HCT116 (cell line): ENCODE measurements around the gene TACC2. TPM values are rescaled to one million over a fixed set of nuclear protein-coding genes. Genes with fewer than 3 reads are reported as not detected.

Source experiments
- ATAC-seq: fragments of 200-7000 bp; cut with Tn5 transposase; 2 replicates; pipeline ENCODE4 v1.9.1; 2020; ENCODE audit warnings: mild to moderate bottlenecking, moderate library complexity
- BruUV-seq: library from RNA; stranded (reverse); fragments of 400-500 nt; replicated peaks from 2 replicates; lab custom pipeline; 2021; lab: Mats Ljungman, UMichigan
- CTCF ChIA-PET: fragments of 300-600 bp; sonication (Branson Sonifier 250); formaldehyde crosslinking; loops from one replicate; lab custom pipeline; 2021; ENCODE audit warnings: antibody characterized with exemption; lab: Charles Lee
- POLR2A ChIA-PET: fragments of 300-600, 350-600 bp; sonication (Branson Sonifier 250); formaldehyde crosslinking; loops from one replicate; lab custom pipeline; 2021; ENCODE audit warnings: antibody characterized with exemption; lab: Charles Lee
- RAD21 ChIA-PET, 2 experiments: fragments of 300-600 bp; sonication (Branson Sonifier 250); formaldehyde crosslinking; loops; one replicate each; lab custom pipeline; 2023; ENCODE audit warnings: low total read pairs in 2 of 2; ENCODE audit not compliant: uncharacterized antibody in 2 of 2, unreplicated experiment in 2 of 2, low non-redundant PET in 1 of 2; lab: Charles Lee
- DNase-seq: peaks from one replicate; pipeline ENCODE4 v3.0.0-alpha.2; 2010; ENCODE audit warnings: low read depth, low spot score
- H2AFZ ChIP-seq: fragments of 200-600 bp; shearing (Covaris generic), sonication (generic); 2 replicates; pipeline ENCODE4 v1.6.1; 2017; ENCODE audit warnings: low read depth, mixed run types, mixed read lengths, antibody characterized with exemption, low read length; ENCODE audit not compliant: poor library complexity, severe bottlenecking
- H3K27ac ChIP-seq: 2 replicates; pipeline ENCODE4 v1.5.1; 2012; ENCODE audit warnings: low read depth, low read length
- H3K27me3 ChIP-seq: fragments of 200-600 bp; sonication (generic); 2 replicates; pipeline ENCODE4 v1.6.1; 2016; ENCODE audit warnings: mixed run types, low read length, mixed read lengths; ENCODE audit not compliant: insufficient read depth
- H3K36me3 ChIP-seq, 2 experiments: fragments of 200-500 bp in 1 of 2; fragments of 200-600 bp in 1 of 2; sonication (Bioruptor generic) in 1 of 2; sonication (generic) in 1 of 2; 2 replicates each; pipeline versions ENCODE4 v1.5.1 to v1.6.1; 2014 to 2016; ENCODE audit warnings: low read length in 2 of 2, inconsistent platforms in 1 of 2, mixed read lengths in 1 of 2, mixed run types in 1 of 2; ENCODE audit not compliant: insufficient read depth in 2 of 2, control insufficient read depth in 1 of 2
- H3K4me1 ChIP-seq, 2 experiments: fragments of 200-600 bp in 1 of 2; sonication (generic) in 1 of 2; 2 replicates each; pipeline versions ENCODE4 v1.5.1 to v1.6.1; 2012 to 2017; ENCODE audit warnings: low read length in 2 of 2, inconsistent platforms in 1 of 2, mild to moderate bottlenecking in 1 of 2, mixed read lengths in 1 of 2, mixed run types in 1 of 2, moderate library complexity in 1 of 2; ENCODE audit not compliant: insufficient read depth in 2 of 2, control insufficient read depth in 1 of 2
- H3K4me2 ChIP-seq: fragments of 200-600 bp; sonication (generic); 2 replicates; pipeline ENCODE4 v1.6.1; 2017; ENCODE audit warnings: mixed run types, low read length, mixed read lengths
- H3K4me3 ChIP-seq, 2 experiments: fragments of 200-600 bp in 1 of 2; sonication (generic) in 1 of 2; replicated peaks in 1 of 2; 2 replicates each; pipeline ENCODE4 v1.5.1; 2011 to 2016; ENCODE audit warnings: low read length in 2 of 2, control low read depth in 1 of 2, low read depth in 1 of 2, mild to moderate bottlenecking in 1 of 2, mixed read lengths in 1 of 2, mixed run types in 1 of 2
- H3K79me2 ChIP-seq: fragments of 200-600 bp; sonication (generic); 2 replicates; pipeline ENCODE4 v1.6.1; 2017; ENCODE audit warnings: mild to moderate bottlenecking, mixed run types, low read length, moderate library complexity, mixed read lengths; ENCODE audit not compliant: insufficient read depth
- H3K9ac ChIP-seq: fragments of 200-600 bp; sonication (generic); 2 replicates; pipeline ENCODE4 v1.6.1; 2016; ENCODE audit warnings: low read length, mixed read lengths
- H3K9me2 ChIP-seq: fragments of 200-600 bp; sonication (generic), shearing (Covaris generic); 2 replicates; pipeline ENCODE4 v1.6.1; 2017; ENCODE audit warnings: mixed run types, mild to moderate bottlenecking, moderate library complexity; ENCODE audit not compliant: insufficient read depth
- H3K9me3 ChIP-seq, 2 experiments: fragments of 200-500 bp in 1 of 2; fragments of 200-600 bp in 1 of 2; sonication (Bioruptor generic) in 1 of 2; sonication (generic) in 1 of 2; 2 replicates each; pipeline ENCODE4 v1.6.1; 2014 to 2017; ENCODE audit warnings: low read length in 2 of 2, mixed read lengths in 2 of 2, inconsistent platforms in 1 of 2, low read depth in 1 of 2, mild to moderate bottlenecking in 1 of 2, mixed run types in 1 of 2, moderate library complexity in 1 of 2; ENCODE audit not compliant: control insufficient read depth in 1 of 2, insufficient read depth in 1 of 2
- H4K20me1 ChIP-seq: fragments of 200-600 bp; sonication (generic), shearing (Covaris generic); 2 replicates; pipeline ENCODE4 v1.6.1; 2017; ENCODE audit warnings: mixed run types, mild to moderate bottlenecking, moderate library complexity; ENCODE audit not compliant: insufficient read depth
- ATF3 ChIP-seq: IDR thresholded peaks from 2 replicates; pipeline ENCODE4 v1.6.1; 2012
- CBX3 ChIP-seq: IDR thresholded peaks from 2 replicates; pipeline ENCODE4 v1.6.1; 2012; ENCODE audit warnings: low read depth
- CEBPB ChIP-seq: IDR thresholded peaks from 2 replicates; pipeline ENCODE4 v1.6.1; 2012; ENCODE audit warnings: low read depth
- EGR1 ChIP-seq: IDR thresholded peaks from 2 replicates; pipeline ENCODE4 v1.6.1; 2012; ENCODE audit warnings: low read depth
- FOSL1 ChIP-seq: IDR thresholded peaks from 2 replicates; pipeline ENCODE4 v1.6.1; 2012; ENCODE audit warnings: low read depth
- POLR2A ChIP-seq: IDR thresholded peaks from 2 replicates; pipeline ENCODE4 v1.7.0; 2011; ENCODE audit warnings: borderline replicate concordance; ENCODE audit not compliant: insufficient read depth, insufficient read length; ENCODE audit errors: extremely low read depth
- POLR2AphosphoS5 ChIP-seq: IDR thresholded peaks from 2 replicates; pipeline ENCODE4 v1.6.1; 2011; ENCODE audit warnings: mild to moderate bottlenecking, low read depth, low read length, moderate library complexity
- RAD21 ChIP-seq: IDR thresholded peaks from 2 replicates; pipeline ENCODE4 v1.6.1; 2012; ENCODE audit warnings: low read depth, mild to moderate bottlenecking
- SIN3A ChIP-seq: IDR thresholded peaks from 2 replicates; pipeline ENCODE4 v1.6.1; 2012; ENCODE audit warnings: low read depth
- SP1 ChIP-seq: IDR thresholded peaks from 2 replicates; pipeline ENCODE4 v1.6.1; 2012; ENCODE audit warnings: low read depth
- TCF7L2 ChIP-seq: IDR thresholded peaks from 2 replicates; pipeline ENCODE4 v1.7.0; 2011; ENCODE audit warnings: borderline replicate concordance, inconsistent platforms; ENCODE audit not compliant: insufficient read depth, insufficient read length; ENCODE audit errors: extremely low read depth
- YY1 ChIP-seq: IDR thresholded peaks from 2 replicates; pipeline ENCODE4 v1.6.1; 2011; ENCODE audit warnings: low read length, low read depth, moderate library complexity, mild to moderate bottlenecking; ENCODE audit not compliant: insufficient replicate concordance; ENCODE audit errors: extremely low read depth
- intact Hi-C: fragments of 100-400 bp; cut with micrococcal nuclease; formaldehyde crosslinking; loops from 2 replicates; pipeline ENCODE4 v1.10.0; 2022
- total RNA-seq: library from RNA; stranded (reverse); gene quantifications from one replicate; pipeline ENCODE4 v1.2.1, GENCODE V29; 2021; ENCODE audit not compliant: unreplicated experiment
- TF ChIP-seq, protein P1 (sequence below): IDR thresholded peaks from 2 replicates; pipeline ENCODE4 v1.6.1; 2011; ENCODE audit warnings: mild to moderate bottlenecking, low read length, moderate library complexity; ENCODE audit not compliant: insufficient replicate concordance; ENCODE audit errors: extremely low read depth
- TF ChIP-seq, protein P2 (sequence below): IDR thresholded peaks from 2 replicates; pipeline ENCODE4 v1.6.1; 2012
- TF ChIP-seq, protein P3 (sequence below): IDR thresholded peaks from 2 replicates; pipeline ENCODE4 v1.6.1; 2012; ENCODE audit warnings: low read depth

Gene TACC2
- total RNA-seq, 1 experiment from 2014 or later, result 38.6 TPM

GRCh38 chr10:122182308-122182707 is 193.3 kb downstream of the TACC2 start:
- peak overlapping the region; percentile 65 for H3K4me2 ChIP-seq
- BruUV-seq, result no TSS peak
- no peaks in the 10 kb centered on the region for H3K9me2 ChIP-seq
- H3K9me3 ChIP-seq, result no peaks in the 10 kb centered on the region
- H3K4me3 ChIP-seq, result peak overlapping the region in 1 of 2 experiments; percentile 20; a peak in 1 of 4 replicates
- no peak overlapping the region for H3K27ac ChIP-seq
- POLR2A ChIA-PET, result interaction anchor here (1.3 kb wide), 1 partner anchor 15 kb away, joined by 5 read pairs; no protein-coding TSS in a partner anchor
- peak overlapping the region; percentile 4 for H3K9ac ChIP-seq
- no peaks in the 10 kb centered on the region for H4K20me1 ChIP-seq
- intact Hi-C loops, result no loop called here
- ATAC-seq, result no peak
- no peaks in the 10 kb centered on the region for H3K79me2 ChIP-seq
- H2AFZ ChIP-seq, result no peak overlapping the region
- RAD21 ChIA-PET, result no interaction called here
- TF ChIP-seq ATF3, result no peak
- TF ChIP-seq SP1, result no peak
- no peak for TF ChIP-seq POLR2AphosphoS5
- TF ChIP-seq TCF7L2, result no peak
- no peak for TF ChIP-seq POLR2A
- no peaks in the 10 kb centered on the region for H3K36me3 ChIP-seq
- peak; percentile 8 for DNase-seq
- CTCF ChIA-PET, result interaction anchor here (1.1 kb wide), 1 partner anchor 41 kb away, joined by 4 read pairs; no protein-coding TSS in a partner anchor
- H3K4me1 ChIP-seq, result peaks cover 30 to 40% of the 10 kb centered on the region in 2 experiments
- H3K27me3 ChIP-seq, result no peaks in the 10 kb centered on the region

GRCh38 chr10:122184254-122184653 is 195.3 kb downstream of the TACC2 start:
- H3K9me3 ChIP-seq, result no peaks in the 10 kb centered on the region
- intact Hi-C loops, result no loop called here
- no peak overlapping the region for H2AFZ ChIP-seq
- H3K9ac ChIP-seq, result no peak overlapping the region
- H3K4me3 ChIP-seq, result no peak overlapping the region
- no peak overlapping the region for H3K4me2 ChIP-seq
- DNase-seq (no peak), ATAC-seq (no peak)
- H3K9me2 ChIP-seq, result no peaks in the 10 kb centered on the region
- no peaks in the 10 kb centered on the region for H3K27me3 ChIP-seq
- ChIA-PET RAD21 (no interaction called here), POLR2A (no interaction called here), CTCF (interaction anchor here (0.7 kb wide), 1 partner anchor 77 kb away, joined by 3 read pairs; no protein-coding TSS in a partner anchor)
- H3K27ac ChIP-seq, result no peak overlapping the region
- no TSS peak for BruUV-seq
- peaks cover 30 to 40% of the 10 kb centered on the region in 2 experiments for H3K4me1 ChIP-seq
- H3K79me2 ChIP-seq, result no peaks in the 10 kb centered on the region
- no peaks in the 10 kb centered on the region for H3K36me3 ChIP-seq
- H4K20me1 ChIP-seq, result no peaks in the 10 kb centered on the region
- TF ChIP-seq CEBPB (no peak), RAD21 (no peak), POLR2A (no peak), SIN3A (no peak), YY1 (no peak), SP1 (no peak), EGR1 (no peak), CBX3 (no peak), FOSL1 (no peak)
- TF ChIP-seq, protein P1, sequence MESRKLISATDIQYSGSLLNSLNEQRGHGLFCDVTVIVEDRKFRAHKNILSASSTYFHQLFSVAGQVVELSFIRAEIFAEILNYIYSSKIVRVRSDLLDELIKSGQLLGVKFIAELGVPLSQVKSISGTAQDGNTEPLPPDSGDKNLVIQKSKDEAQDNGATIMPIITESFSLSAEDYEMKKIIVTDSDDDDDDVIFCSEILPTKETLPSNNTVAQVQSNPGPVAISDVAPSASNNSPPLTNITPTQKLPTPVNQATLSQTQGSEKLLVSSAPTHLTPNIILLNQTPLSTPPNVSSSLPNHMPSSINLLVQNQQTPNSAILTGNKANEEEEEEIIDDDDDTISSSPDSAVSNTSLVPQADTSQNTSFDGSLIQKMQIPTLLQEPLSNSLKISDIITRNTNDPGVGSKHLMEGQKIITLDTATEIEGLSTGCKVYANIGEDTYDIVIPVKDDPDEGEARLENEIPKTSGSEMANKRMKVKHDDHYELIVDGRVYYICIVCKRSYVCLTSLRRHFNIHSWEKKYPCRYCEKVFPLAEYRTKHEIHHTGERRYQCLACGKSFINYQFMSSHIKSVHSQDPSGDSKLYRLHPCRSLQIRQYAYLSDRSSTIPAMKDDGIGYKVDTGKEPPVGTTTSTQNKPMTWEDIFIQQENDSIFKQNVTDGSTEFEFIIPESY, result no peak
- TF ChIP-seq, protein P2, sequence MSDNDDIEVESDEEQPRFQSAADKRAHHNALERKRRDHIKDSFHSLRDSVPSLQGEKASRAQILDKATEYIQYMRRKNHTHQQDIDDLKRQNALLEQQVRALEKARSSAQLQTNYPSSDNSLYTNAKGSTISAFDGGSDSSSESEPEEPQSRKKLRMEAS, result no peak
- TF ChIP-seq, protein P3, sequence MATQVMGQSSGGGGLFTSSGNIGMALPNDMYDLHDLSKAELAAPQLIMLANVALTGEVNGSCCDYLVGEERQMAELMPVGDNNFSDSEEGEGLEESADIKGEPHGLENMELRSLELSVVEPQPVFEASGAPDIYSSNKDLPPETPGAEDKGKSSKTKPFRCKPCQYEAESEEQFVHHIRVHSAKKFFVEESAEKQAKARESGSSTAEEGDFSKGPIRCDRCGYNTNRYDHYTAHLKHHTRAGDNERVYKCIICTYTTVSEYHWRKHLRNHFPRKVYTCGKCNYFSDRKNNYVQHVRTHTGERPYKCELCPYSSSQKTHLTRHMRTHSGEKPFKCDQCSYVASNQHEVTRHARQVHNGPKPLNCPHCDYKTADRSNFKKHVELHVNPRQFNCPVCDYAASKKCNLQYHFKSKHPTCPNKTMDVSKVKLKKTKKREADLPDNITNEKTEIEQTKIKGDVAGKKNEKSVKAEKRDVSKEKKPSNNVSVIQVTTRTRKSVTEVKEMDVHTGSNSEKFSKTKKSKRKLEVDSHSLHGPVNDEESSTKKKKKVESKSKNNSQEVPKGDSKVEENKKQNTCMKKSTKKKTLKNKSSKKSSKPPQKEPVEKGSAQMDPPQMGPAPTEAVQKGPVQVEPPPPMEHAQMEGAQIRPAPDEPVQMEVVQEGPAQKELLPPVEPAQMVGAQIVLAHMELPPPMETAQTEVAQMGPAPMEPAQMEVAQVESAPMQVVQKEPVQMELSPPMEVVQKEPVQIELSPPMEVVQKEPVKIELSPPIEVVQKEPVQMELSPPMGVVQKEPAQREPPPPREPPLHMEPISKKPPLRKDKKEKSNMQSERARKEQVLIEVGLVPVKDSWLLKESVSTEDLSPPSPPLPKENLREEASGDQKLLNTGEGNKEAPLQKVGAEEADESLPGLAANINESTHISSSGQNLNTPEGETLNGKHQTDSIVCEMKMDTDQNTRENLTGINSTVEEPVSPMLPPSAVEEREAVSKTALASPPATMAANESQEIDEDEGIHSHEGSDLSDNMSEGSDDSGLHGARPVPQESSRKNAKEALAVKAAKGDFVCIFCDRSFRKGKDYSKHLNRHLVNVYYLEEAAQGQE, result no peak
